Heart right ventricle (tissue), 16 donors: ENCODE results near the gene EMC7. TPM values are rescaled to one million over a fixed set of nuclear protein-coding genes. Genes with fewer than 3 reads are reported as not detected.

Experiments used
- ATAC-seq, 8 donors: fragments of 200-7000 bp; cut with Tn5 transposase; one replicate each; pipeline ENCODE4 v1.9.1; 2020; ENCODE audit warnings: mild to moderate bottlenecking in 8 of 8, moderate library complexity in 8 of 8, moderate number of reproducible peaks in 1 of 8
- DNase-seq, 2 donors: peaks; one replicate each; pipeline ENCODE4 v3.0.0-alpha.2; 2020
- H3K27ac ChIP-seq, 10 donors: fragments of 200-600 bp; sonication (generic) in 2 of 10; one replicate each; pipeline versions ENCODE4 v1.5.0 to v1.8.0; 2020 to 2022; ENCODE audit warnings: mild to moderate bottlenecking in 3 of 10
- H3K27me3 ChIP-seq, 7 donors: fragments of 200-600 bp; one replicate each; pipeline ENCODE4 v1.8.0; 2021 to 2022; ENCODE audit warnings: mild to moderate bottlenecking in 2 of 7
- H3K36me3 ChIP-seq, 9 donors: fragments of 200-600 bp; sonication (generic) in 1 of 9; one replicate each; pipeline versions ENCODE4 v1.5.0 to v1.8.0; 2020 to 2022; ENCODE audit warnings: mild to moderate bottlenecking in 2 of 9
- H3K4me1 ChIP-seq, 9 donors: fragments of 200-600 bp; sonication (generic) in 1 of 9; one replicate each; pipeline versions ENCODE4 v1.5.0 to v1.8.0; 2020 to 2022; ENCODE audit warnings: mild to moderate bottlenecking in 4 of 9
- H3K4me3 ChIP-seq, 10 donors: fragments of 200-600 bp; sonication (generic) in 2 of 10; one replicate each; pipeline versions ENCODE4 v1.5.0 to v1.8.0; 2020 to 2022; ENCODE audit warnings: mild to moderate bottlenecking in 7 of 10, moderate library complexity in 2 of 10
- H3K9me3 ChIP-seq, 11 donors: fragments of 200-600 bp in 10 of 11; sonication (generic) in 2 of 11; one replicate each; pipeline versions ENCODE4 v1.5.0 to v1.8.0; 2013 to 2022; ENCODE audit warnings: mild to moderate bottlenecking in 2 of 11, control low read depth in 1 of 11, moderate library complexity in 1 of 11
- CTCF ChIP-seq, 9 donors: fragments of 200-600 bp; sonication (generic) in 2 of 9; IDR thresholded peaks; one replicate each; pipeline versions ENCODE4 v1.5.0 to v1.8.0; 2021 to 2022; ENCODE audit warnings: antibody characterized with exemption in 9 of 9, mild to moderate bottlenecking in 5 of 9, moderate library complexity in 1 of 9
- WGBS, 2 donors: extraction: QIAGEN DNeasy Blood & Tissue Kit; methylation state at CpG; one replicate each; pipeline ENCODE4 v1.1.7; 2013; ENCODE audit warnings: inconsistent platforms in 1 of 2; 5-methylcytosine and 5-hydroxymethylcytosine counted together
- intact Hi-C, 10 donors: fragments of 100-400 bp; cut with DNase I; formaldehyde crosslinking; loops; one replicate each; pipeline versions ENCODE4 v1.11.1 to v1.14.2; 2022
- polyA plus RNA-seq, 2 donors: library from polyadenylated mRNA; stranded (reverse); fragments of 200-250 nt; gene quantifications; one replicate each; pipeline ENCODE4 v1.2.3, GENCODE V29; 2013
- total RNA-seq, 10 donors: library from RNA; stranded (reverse); fragmentation: NEBNext Ultra II Directional in 3 of 10; extraction: Animal tissue kit (Norgen Biotek cat#: 25700) in 3 of 10; gene quantifications; one replicate each; pipeline versions ENCODE4 v1.2.1 to v1.2.4, GENCODE V29; 2021 to 2023
- donor health status: Arrhythmogenic right ventricular cardiomyopathy.
- donor health status: ischemic (EF 13 %, LVEDD 7.1; RV severe dilation, severe dysfunction).
- donor health status: healthy with polysubstance abuse.
- donor health status: DM: no; HTN: yes; CAD: no.
- donor health status: DM: no; HTN: no; CAD: no.
- donor health status: ischemic (EF 25% LVEDD 6.9; RV normal size, moderate dysfunction).
- donor health status: ischemic (EF 25% LVEDD 5.7; RV mildly dilated, moderate dysfunction).
- donor health status: healthy.
- donor health status: DM: yes; HTN: yes; CAD: no.
- donor health status: Ischemic cardiomyopathy.
- donor health status: ischemic (EF 35%, LVEDD 5.7; RV mildly dilated, moderate dysfunction).
- donor health status: nonischemic (EF 11% LVEDD 7.7; RV severe dilation, severe dysfunction).
- donor health status: DM: yes; HTN: yes; CAD: no.
- donor health status: PGD.
- donor health status: ischemic (EF 29% LVEDD 5.4; RV normal size, mild dysfunction).
- donor health status: nonischemic (EF 23%, LVEDD 6.1; RV moderate dilation, normal function).

EMC7 gene
- total and polyA plus RNA-seq, 12 donors: 49.4 to 150 (median 61.4) TPM

GRCh38 chr15:34064438-34064837 is 37.2 kb downstream of the EMC7 start:
- ATAC-seq: no peak
- WGBS, 2 donors: 0 to 4% methylated on average over 1 of the region's 1 CpG

DNA sequence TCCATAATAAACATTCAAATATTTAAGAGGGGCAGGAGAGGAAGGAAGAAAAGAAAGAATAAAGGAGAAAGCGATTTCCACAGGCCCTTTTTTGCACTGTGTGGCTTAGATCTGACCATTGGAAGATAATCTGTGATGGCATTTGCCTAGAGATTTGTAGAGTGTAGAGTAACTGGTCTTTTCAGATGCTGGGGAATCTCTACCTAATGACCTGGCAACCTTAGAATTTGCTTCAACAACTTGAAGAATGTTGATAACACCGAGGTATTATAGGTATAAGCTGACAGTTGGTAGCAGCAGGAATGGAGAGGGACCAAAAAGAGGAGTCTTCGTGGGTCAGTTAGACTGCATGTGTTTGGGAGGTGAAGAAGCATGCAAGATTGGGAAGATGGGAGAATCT is 41.7 kb downstream of the EMC7 start:
- Histone ChIP-seq H3K4me3 (no peak overlapping the region), H3K27ac (no peak overlapping the region), H3K9me3 (no peaks in the 10 kb centered on the region), H3K27me3 (no peaks in the 10 kb centered on the region), H3K4me1 (peaks cover 0 to 11% (median 0%) of the 10 kb centered on the region in 9 donors), H3K36me3 (no peaks in the 10 kb centered on the region)
- intact Hi-C loops: loop anchor here in 6 of 10 donors (2.0 to 10.0 kb wide), 6 partner anchors 42 to 527 kb away; partner anchors contain the start of genes KATNBL1 (in 4 of the 6), EMC7 (in 1 of the 6), GOLGA8B (in 1 of the 6) and LPCAT4 (in 1 of the 6)
- no peak for TF ChIP-seq CTCF (IDR thresholded peaks at IDR 0.05)
- DNase-seq (no peak), ATAC-seq (no peak)
- WGBS, 2 donors: 58 to 70% methylated on average over 3 of the region's 3 CpGs

More at GRCh38 chr15:34064438-34064837, 37.2 kb downstream of the EMC7 start:
- H3K4me3 ChIP-seq: no peak overlapping the region
- DNase-seq: no peak
- no peak overlapping the region for H3K27ac ChIP-seq
- no peaks in the 10 kb centered on the region for H3K36me3 ChIP-seq
- intact Hi-C loops: loop anchor here in 4 of 10 donors (5.0 to 10.0 kb wide), 5 partner anchors 38 to 523 kb away; partner anchors contain the start of genes KATNBL1 (in 2 of the 4), EMC7 (in 1 of the 4), GOLGA8B (in 1 of the 4) and LPCAT4 (in 1 of the 4)
- H3K9me3 ChIP-seq: no peaks in the 10 kb centered on the region
- no peaks in the 10 kb centered on the region for H3K27me3 ChIP-seq
- TF ChIP-seq CTCF (IDR thresholded peaks at IDR 0.05): no peak
- peaks cover 0 to 6% (median 0%) of the 10 kb centered on the region in 9 donors for H3K4me1 ChIP-seq

DNA sequence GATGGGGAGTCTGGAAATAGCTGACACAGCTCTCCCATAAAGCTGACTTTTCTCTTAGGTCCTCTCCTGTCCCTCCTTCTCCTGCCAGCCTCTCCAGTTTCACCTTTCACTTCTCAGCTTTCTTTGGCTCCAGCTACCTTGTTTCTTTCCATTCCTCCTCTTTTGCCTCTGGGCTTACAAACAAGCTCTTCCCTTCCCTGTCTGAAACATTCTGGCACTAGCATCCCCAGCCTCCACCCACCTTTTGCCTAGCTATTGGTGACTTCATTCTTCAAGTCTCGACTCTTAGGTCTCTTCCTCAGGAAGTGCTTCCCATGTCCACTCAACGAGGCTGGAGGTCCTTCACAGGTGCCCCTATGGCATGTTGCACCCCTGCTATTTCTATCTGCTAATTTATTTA is 42.2 kb downstream of the EMC7 start:
- 33 to 38% methylated on average over 2 of the region's 2 CpGs for WGBS, 2 donors
- H3K27me3 ChIP-seq: no peaks in the 10 kb centered on the region
- DNase-seq (no peak), ATAC-seq (no peak)
- H3K36me3 ChIP-seq: no peaks in the 10 kb centered on the region
- H3K27ac ChIP-seq: no peak overlapping the region
- intact Hi-C loops: no loop called here
- H3K4me1 ChIP-seq: peaks cover 0 to 11% (median 0%) of the 10 kb centered on the region in 9 donors
- no peaks in the 10 kb centered on the region for H3K9me3 ChIP-seq
- no peak for TF ChIP-seq CTCF (IDR thresholded peaks at IDR 0.05)
- H3K4me3 ChIP-seq: no peak overlapping the region

- DNase-seq: no peak
- Histone ChIP-seq H3K36me3 (no peaks in the 10 kb centered on the region), H3K9me3 (peaks cover 0 to 7% (median 0%) of the 10 kb centered on the region in 11 donors), H3K27me3 (no peaks in the 10 kb centered on the region), H3K4me3 (no peak overlapping the region), H3K27ac (peak overlapping the region in 4 of 10 donors; percentile 29 to 70 (median 45)), H3K4me1 (peaks cover 0 to 9% (median 0%) of the 10 kb centered on the region in 9 donors)
- 88 to 92% methylated on average over 5 of the region's 5 CpGs for WGBS, 2 donors
- intact Hi-C loops: no loop called here
- no peak for ATAC-seq
- TF ChIP-seq CTCF (IDR thresholded peaks at IDR 0.05): no peak
These were observed 44.8 kb downstream of the EMC7 start for GRCh38 chr15:34056911-34057310.
